GM19468 (cell line): ENCODE data around the gene CDC14A.
"Not testable (repeated sequence)": the region's sequence is repeated elsewhere in the genome, so short reads cannot be mapped to it uniquely, and the experiment has no call there.

Experiments
- ATAC-seq: cut with Tn5 transposase; IDR thresholded peaks from one replicate; pipeline ENCODE4 v1.9.1; 2021; ENCODE audit warnings: mild to moderate bottlenecking, moderate library complexity, moderate number of reproducible peaks; ENCODE audit not compliant: unreplicated experiment; ENCODE audit errors: extremely low read depth

Gene CDC14A

DNA sequence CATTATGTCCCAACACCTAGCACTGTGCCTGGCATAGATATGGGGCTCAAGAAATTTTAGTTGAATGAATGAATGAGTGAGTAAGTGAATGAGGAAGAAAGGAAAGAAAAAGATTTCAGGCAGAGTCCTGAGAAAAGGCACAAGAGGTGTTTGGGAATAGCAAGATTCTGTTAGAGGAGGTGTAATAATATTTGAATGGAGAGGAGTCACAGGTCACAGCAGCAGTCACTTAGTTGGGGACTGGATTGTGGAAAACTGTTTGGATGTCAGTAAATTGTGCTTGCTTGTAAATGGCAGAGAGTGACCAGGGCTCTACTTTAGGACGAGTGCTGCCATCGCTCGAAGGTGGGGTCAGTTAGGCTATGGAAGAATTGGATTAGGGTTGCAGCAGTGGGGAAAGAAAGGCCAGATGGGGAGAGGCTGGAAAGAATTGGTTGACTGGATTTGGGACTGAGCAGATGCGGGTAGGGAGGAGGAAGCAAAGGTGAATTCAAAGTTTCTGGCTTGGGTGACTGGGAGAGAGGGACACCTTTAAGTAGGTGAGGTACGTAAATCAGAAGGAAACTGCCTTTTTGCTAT is 9.3 kb downstream of the CDC14A start:
- no peak for ATAC-seq

- no peak for ATAC-seq
Observed at GRCh38 chr1:100362821-100363466, 10.6 kb downstream of the CDC14A start.

GRCh38 chr1:100363831-100364230 is 11.5 kb downstream of the CDC14A start:
- no peak for ATAC-seq

DNA sequence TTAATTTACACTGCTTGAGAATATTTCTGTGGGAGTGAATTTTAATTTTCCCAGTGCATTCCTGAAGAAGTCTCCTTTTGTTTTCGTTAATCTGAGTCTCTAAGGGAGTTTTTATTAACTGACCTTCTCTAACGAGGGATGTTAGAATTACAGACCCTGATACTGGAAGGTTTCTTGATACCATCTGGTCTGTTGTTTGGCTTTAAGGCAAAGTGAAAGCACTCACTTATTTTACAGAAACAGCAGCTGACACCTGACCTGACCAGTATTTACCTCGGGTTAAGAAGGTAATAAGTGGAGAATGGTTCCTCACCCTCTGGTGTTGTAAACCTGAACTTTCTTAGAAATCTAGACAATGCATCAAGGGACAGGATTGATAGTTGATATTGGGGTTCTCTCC is 12.4 kb downstream of the CDC14A start:
- ATAC-seq = no peak

- no peak for ATAC-seq
Observed at GRCh38 chr1:100366209-100366525, 13.9 kb downstream of the CDC14A start.

- ATAC-seq = not testable (repeated sequence)
Observed at GRCh38 chr1:100369339-100369738, 17.0 kb downstream of the CDC14A start.

GRCh38 chr1:100373953-100374352 is 21.6 kb downstream of the CDC14A start:
- ATAC-seq = not testable (repeated sequence)

GRCh38 chr1:100376890-100377289 is 24.6 kb downstream of the CDC14A start:
- not testable (repeated sequence) for ATAC-seq

DNA sequence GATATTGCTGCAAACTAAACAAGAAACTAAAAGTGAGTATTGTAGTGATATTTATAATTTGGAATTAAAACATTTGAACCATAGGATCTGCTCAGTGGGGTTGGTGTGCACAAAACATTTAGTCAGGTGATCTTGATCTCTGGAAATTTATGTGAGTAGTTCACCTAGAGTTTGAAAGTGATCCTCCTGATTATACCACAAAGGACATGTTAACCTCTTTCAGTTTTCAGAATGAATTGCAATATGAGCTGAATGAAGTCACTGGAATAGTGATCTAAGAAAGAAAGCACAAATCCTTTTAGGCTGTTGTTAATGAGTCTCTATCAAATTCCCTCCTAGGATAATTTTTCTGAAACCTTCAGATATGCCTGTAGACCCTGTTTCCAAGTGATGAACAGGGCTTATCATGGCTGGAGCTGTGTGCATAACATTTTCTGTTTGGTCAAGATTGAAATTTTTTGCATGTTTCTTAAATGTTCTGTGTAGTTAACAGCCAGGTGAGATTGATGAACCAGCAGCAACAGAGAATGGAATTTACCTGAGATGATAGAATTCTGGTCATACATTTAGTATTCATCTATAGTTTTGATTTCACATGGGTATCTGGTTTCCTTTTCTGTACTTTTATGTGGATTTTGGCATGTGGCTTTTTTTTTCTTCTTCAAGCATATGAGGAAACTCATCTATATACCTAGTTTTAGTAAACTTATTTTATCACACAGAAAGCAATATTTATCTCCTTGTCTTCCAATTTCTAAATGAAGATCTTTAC is 25.5 kb downstream of the CDC14A start:
- peak; percentile 88 for ATAC-seq

DNA sequence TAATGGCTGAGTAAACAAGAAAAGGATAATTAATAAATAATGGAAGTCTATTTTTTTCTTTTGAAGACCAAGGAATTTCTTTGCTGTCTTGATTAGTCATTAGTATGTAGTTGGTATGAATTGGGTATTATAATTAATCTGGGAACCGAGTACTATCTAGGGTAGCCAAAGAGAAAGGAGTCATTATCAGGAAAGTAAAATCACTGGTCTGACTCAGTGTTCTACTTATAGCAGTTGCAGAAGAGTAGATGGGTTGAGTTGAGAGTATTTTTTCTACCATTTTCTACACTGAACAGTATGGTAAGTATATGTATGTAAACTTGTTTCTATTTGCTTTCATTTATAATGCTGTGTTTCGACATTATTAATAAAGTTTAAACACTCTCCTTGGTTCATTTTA is 26.6 kb downstream of the CDC14A start:
- ATAC-seq = no peak

GRCh38 chr1:100380635-100381034 is 28.3 kb downstream of the CDC14A start:
- no peak for ATAC-seq

DNA sequence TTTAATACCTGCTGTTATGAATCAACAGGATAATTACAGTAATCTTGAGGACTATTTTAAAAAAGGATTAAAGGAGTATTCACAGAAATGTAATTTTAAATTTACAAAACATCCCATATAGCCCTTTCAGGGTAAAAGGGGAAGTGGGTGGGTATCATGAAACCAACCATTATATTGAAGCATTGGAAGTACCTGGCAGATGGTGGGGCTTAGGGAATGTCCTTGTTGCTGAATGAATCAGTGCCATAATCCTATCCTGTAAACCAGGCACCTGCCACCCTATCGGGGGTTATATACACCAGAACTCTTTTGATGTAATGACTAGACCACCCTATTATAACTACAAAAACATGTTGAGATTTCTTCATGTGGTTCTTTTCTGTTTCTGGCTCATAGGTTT is 30.4 kb downstream of the CDC14A start:
- no peak for ATAC-seq

DNA sequence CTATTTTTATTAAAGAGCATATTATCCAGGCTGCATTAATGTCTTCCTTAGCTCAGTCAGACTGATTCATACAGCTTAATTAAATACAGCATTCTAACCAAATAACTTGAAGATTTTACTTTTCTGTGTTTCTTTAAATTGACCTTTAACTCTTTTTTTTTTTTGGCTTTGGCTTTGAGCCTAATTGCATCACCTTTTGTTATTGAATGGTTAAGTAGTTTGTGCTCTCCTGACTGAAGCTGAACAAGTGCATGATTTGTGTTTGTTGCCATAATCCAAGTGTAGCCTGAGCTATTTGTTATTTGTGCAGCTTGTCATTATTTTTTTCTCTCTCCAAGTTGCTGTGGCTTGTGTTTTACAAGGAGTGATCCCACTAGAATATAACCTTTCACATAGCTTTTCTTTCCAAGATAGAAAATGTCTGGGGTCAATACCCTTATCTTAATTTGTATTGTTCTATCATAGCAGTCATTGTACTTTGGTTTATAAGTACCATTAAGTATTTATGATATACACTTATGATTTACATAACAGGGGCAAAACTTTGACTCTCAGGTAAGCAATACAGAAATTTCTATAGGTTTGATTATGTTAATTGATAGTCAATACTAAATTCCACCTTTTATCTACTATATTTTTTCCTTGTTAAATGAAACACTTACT is 31.6 kb downstream of the CDC14A start:
- ATAC-seq = no peak

DNA sequence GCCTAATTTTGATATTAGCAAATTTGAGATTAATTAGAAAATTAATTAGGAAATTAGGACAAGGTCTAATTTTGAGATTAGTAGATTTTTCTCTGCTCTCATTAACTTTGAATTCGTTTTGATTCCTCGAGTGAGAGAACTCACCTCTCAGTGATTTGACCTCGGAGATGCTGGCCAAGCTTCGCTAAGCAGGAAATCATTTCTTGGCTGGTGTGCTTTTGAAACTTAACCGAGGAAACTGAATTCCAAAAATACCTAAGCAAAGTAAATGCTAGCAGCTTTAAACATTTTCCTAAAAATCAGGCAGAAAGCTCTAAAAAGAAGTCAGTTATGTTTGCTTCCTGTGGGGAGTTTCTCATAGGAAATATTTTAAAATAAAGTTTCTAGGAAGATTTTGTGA is 34.9 kb downstream of the CDC14A start:
- ATAC-seq = no peak

DNA sequence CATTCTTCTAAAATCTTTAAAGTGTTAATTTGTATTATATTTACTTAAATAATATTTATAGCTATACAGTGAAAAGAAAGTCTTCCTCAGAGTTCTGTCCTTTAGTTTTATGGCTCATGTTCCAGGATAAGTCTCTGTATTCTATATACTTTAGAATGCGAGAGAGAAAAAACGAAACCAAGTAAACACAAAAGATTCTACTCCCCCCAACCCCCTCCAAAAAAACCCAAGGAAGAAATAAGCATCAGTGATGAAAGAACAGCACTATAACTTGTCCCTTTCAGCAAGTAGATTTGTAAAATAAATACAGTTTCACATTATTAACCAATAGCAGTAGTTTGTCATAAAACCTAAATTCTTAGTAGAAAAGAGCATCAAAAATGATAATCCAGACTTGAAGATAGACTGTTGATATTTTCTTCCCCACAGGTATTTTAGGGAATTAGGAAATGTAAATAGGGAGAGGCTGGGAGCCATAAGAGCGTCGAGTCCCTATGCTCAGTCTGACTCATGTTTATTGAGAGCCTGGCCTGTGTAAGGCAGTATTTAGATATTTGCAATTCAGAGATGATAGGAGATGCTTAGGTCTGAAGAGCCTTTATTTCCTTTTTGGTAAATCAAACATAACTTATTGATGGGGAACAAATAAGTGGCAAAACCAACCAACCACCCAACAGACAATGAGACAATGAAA is 35.5 kb downstream of the CDC14A start:
- ATAC-seq = no peak

- ATAC-seq = no peak
Observed at GRCh38 chr1:100390531-100390930, 38.2 kb downstream of the CDC14A start.

DNA sequence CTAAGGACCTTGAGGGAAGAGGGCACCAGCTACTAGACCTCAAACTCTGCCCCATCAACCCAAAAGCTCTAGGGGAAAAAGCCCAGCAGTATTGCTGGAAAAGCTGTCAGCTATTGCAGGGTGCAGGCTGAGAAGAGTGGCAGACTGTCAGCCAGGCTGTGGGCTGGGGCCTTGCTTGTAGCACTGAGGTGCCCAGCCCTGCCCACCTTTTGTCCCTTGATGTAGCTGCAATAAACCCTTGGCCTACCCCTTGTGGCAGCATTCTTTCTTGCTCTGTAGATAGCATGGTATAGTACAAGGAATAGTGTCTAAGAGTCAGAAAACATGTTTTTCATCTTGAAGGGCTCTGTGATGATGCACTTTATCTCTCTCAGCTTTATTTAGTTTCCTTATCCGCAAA is 39.4 kb downstream of the CDC14A start:
- no peak for ATAC-seq

DNA sequence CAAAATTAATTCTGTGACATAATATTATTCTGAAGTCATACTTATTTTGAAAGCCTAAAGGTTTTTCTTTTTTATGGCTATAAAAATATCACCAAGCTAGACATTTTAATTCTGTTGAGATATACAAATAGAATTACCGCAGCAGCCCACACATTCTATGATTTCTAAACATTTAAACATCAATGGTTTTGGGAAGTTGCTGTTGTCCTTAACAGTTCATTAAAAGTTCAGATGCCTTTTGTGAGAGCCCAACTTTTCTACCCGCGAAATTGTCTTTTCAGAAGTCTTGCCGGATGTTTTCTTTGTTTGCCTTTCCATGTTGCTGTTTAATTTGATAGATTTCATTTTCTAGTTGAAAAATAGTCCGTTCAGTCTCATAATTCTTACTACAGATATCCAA is 40.5 kb downstream of the CDC14A start:
- ATAC-seq = no peak

DNA sequence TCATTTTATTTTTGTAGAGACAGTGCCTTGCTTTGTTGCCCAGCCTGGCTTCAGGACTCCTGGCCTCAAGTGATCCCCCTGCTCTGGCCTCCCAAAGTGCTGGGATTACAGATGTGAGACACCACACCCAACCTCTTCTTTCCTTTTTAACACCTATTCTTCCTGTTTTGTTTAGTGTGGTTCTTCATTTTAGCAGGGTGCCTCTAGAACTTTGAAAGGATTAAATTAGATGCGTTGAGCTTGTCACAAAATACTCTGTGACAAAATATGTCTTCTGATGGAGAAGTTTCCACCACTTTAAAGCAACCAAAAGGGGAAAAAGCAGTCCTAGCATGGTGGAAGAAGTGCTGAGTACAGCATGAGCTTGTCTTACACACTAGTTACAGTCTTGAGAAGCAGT is 42.0 kb downstream of the CDC14A start:
- ATAC-seq = no peak

DNA sequence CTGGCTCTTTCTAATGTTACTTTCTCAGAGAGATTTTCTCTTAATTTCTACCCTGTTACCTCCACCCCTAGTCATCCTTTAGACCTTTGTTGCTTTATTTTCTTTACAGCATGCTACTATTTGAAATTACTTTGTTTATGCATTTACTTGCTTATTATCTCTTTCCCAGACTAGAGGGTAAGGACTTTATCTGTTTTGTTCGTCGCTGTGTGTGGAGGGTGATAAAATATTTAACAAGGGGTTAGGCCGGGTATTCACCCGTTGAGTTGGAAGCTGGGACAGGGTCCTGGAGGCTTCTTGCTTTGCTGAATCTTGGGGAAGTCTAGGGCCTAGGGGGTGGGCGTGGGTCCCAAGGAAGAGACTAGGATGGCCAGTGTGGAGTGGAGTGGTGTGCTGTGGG is 43.6 kb downstream of the CDC14A start:
- no peak for ATAC-seq

DNA sequence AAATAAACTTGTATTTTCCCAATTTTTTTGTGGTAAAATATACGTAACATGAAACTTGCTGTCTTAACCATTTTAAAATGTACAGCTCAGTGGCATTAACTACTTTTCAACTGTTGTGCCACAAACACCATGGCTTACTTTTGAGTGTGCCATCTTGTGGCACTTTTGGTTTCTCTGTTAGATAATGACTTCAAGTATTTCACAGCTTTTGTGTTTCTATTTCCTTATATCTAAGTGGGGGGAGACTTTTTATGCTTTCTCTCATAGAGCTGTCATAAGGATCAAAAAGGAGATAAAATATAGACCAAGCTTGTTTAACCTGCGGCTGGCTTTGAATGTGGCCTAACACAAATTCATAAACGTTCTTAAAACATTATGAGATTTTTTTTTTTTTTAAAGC is 44.3 kb downstream of the CDC14A start:
- no peak for ATAC-seq
